MCF 10A (cell line): ENCODE measurements around the gene SNX19. TPM values are rescaled to one million over a fixed set of nuclear protein-coding genes. Genes with fewer than 3 reads are reported as not detected.

Experiments
- BruUV-seq: library from RNA; stranded (reverse); fragments of 400-500 nt; replicated peaks from 2 replicates; lab custom pipeline; 2021; lab: Mats Ljungman, UMichigan
- CTCF ChIA-PET: fragments of 300-600 bp; sonication (Branson Sonifier 250); formaldehyde crosslinking; extraction: SDS; loops from one replicate; lab custom pipeline; 2021; ENCODE audit warnings: antibody characterized with exemption, inconsistent platforms; lab: Yijun Ruan, JAX
- POLR2A ChIA-PET: fragments of 300-600, 350-650 bp; sonication (Branson Sonifier 250); formaldehyde crosslinking; extraction: SDS; loops from one replicate; lab custom pipeline; 2020; ENCODE audit warnings: antibody characterized with exemption, inconsistent platforms; lab: Yijun Ruan, JAX
- DNase-seq: peaks from one replicate; pipeline ENCODE4 v3.0.0-alpha.2; 2018; ENCODE audit not compliant: unreplicated experiment
- H3K27ac Mint-ChIP-seq: one replicate; pipeline ENCODE4 v1.8.0; 2022; ENCODE audit warnings: mild to moderate bottlenecking, low read depth, mixed read lengths; ENCODE audit not compliant: unreplicated experiment
- H3K27me3 Mint-ChIP-seq: one replicate; pipeline ENCODE4 v1.8.0; 2022; ENCODE audit warnings: mixed read lengths; ENCODE audit not compliant: insufficient read depth, unreplicated experiment
- H3K36me3 Mint-ChIP-seq: one replicate; pipeline ENCODE4 v1.8.0; 2022; ENCODE audit warnings: mild to moderate bottlenecking, moderate library complexity, mixed read lengths; ENCODE audit not compliant: insufficient read depth, unreplicated experiment
- H3K4me1 Mint-ChIP-seq: one replicate; pipeline ENCODE4 v1.8.0; 2022; ENCODE audit warnings: mixed read lengths; ENCODE audit not compliant: insufficient read depth, unreplicated experiment
- H3K4me3 Mint-ChIP-seq: one replicate; pipeline ENCODE4 v1.8.0; 2022; ENCODE audit warnings: mild to moderate bottlenecking, moderate library complexity, mixed read lengths; ENCODE audit not compliant: unreplicated experiment
- H3K9me3 Mint-ChIP-seq: one replicate; pipeline ENCODE4 v1.8.0; 2022; ENCODE audit warnings: mixed read lengths; ENCODE audit not compliant: unreplicated experiment
- intact Hi-C: fragments of 100-400 bp; cut with micrococcal nuclease; formaldehyde crosslinking; loops from 2 replicates; pipeline ENCODE4 v1.14.1; 2022
- total RNA-seq: library from RNA; stranded (reverse); gene quantifications from 2 replicates; pipeline ENCODE4 v1.2.3, GENCODE V29; 2022
- TF ChIP-seq, protein P1 (sequence below): fragments of 200-600 bp; IDR thresholded peaks from one replicate; pipeline ENCODE4 v1.8.0; 2022; ENCODE audit warnings: antibody characterized with exemption, mild to moderate bottlenecking; ENCODE audit not compliant: unreplicated experiment

Gene SNX19
- total RNA-seq, 1 experiment from 2014 or later, result 53.5 TPM

DNA sequence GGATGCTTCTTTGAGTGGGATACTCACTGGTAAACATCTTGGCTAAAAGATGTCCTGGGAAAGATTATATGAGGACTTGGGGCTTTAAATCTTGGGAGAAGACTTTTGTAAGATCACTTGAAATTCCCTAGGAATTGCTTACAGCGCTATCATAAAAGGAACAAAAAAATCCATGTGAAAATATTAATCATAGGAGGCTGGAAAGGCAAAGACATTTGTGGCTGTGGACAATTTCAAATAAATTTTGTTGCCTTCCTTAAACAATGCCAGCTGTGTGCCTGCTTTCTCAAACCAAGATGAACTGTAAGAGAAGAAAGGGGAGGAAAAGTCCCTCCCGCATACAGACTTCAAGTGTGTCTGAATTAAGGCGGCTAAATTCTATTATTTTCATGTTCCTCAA, 75.6 kb downstream of the SNX19 start:
- no peak overlapping the region for H3K4me3 Mint-ChIP-seq
- no TSS peak for BruUV-seq
- H3K27ac Mint-ChIP-seq, result no peak overlapping the region
- TF ChIP-seq, protein P1, sequence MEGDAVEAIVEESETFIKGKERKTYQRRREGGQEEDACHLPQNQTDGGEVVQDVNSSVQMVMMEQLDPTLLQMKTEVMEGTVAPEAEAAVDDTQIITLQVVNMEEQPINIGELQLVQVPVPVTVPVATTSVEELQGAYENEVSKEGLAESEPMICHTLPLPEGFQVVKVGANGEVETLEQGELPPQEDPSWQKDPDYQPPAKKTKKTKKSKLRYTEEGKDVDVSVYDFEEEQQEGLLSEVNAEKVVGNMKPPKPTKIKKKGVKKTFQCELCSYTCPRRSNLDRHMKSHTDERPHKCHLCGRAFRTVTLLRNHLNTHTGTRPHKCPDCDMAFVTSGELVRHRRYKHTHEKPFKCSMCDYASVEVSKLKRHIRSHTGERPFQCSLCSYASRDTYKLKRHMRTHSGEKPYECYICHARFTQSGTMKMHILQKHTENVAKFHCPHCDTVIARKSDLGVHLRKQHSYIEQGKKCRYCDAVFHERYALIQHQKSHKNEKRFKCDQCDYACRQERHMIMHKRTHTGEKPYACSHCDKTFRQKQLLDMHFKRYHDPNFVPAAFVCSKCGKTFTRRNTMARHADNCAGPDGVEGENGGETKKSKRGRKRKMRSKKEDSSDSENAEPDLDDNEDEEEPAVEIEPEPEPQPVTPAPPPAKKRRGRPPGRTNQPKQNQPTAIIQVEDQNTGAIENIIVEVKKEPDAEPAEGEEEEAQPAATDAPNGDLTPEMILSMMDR, result no peak
- H3K4me1 Mint-ChIP-seq, result no peaks in the 10 kb centered on the region
- H3K36me3 Mint-ChIP-seq, result no peaks in the 10 kb centered on the region
- DNase-seq, result no peak
- POLR2A ChIA-PET, result no interaction called here
- H3K9me3 Mint-ChIP-seq, result no peaks in the 10 kb centered on the region
- H3K27me3 Mint-ChIP-seq, result no peaks in the 10 kb centered on the region
- CTCF ChIA-PET, result interaction anchor here (0.5 to 7.1 kb wide), 8 partner anchors 8 to 410 kb away, joined by 3 to 49 read pairs (median 10); no protein-coding TSS in a partner anchor
- intact Hi-C loops, result loop anchor here (10.0 kb wide), 1 partner anchor 306 kb away; no protein-coding TSS in a partner anchor

DNA sequence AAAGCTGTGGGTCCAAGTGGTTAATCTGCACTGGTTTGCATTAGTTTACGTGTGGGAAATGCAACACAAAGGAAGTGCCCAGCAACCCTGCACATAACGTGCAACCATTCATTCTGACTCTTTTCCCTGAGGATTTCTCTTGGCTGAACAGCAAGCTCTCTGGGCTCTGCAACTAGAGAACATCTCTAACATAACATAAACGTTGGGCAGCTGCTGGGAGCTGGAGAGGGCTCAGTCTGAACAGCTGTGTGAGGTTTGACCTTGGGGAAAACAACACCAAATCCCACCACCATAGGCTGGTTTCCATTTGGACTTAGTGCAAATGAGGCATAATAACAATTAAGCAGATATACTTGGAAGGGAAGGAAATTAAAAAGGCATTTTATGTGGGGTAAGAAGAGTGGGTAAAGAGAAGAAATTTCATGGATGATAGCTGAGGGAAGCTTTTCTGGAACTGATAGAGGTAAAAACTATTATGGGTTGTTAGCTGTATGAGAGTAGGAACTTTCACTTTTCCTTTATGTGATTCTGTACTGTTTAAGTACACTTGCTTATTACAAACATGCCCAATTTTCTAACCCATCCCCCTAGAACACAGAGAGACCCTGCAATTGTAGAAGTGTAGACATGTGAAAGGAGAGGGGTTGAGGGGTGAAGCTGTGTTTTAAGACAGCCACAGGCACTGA, 76.2 kb downstream of the SNX19 start:
- Mint-ChIP-seq H3K4me3 (no peak overlapping the region), H3K27me3 (no peaks in the 10 kb centered on the region), H3K36me3 (no peaks in the 10 kb centered on the region), H3K27ac (no peak overlapping the region), H3K4me1 (no peaks in the 10 kb centered on the region), H3K9me3 (no peaks in the 10 kb centered on the region)
- DNase-seq, result no peak
- intact Hi-C loops, result loop anchor here (10.0 kb wide), 1 partner anchor 305 kb away; no protein-coding TSS in a partner anchor
- no TSS peak for BruUV-seq
- TF ChIP-seq, protein P1, result no peak
- CTCF ChIA-PET, result interaction anchor here (0.6 to 7.1 kb wide), 8 partner anchors 9 to 409 kb away, joined by 3 to 49 read pairs (median 9); no protein-coding TSS in a partner anchor
- POLR2A ChIA-PET, result no interaction called here

DNA sequence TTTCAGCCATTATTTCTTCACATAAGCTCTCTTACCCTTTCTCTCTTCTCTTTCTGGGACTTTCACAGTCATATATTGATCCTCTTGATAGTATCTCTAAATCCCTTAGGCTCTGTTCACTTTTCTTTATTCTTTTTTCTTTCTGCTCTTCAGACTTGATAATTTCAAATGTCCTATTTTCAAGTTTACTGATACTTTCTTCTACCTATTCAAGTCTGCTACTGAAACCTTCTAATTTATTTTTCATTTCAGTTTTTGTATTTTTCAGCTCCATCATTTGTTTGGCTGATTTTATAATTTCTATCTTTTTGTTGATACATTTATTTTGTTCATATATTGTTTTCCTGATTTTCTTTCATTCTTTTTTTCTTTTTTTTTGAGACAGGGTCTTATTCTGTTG, 79.1 kb downstream of the SNX19 start:
- Mint-ChIP-seq H3K27ac (no peak overlapping the region), H3K4me1 (no peaks in the 10 kb centered on the region), H3K36me3 (no peaks in the 10 kb centered on the region), H3K9me3 (no peaks in the 10 kb centered on the region), H3K4me3 (no peak overlapping the region), H3K27me3 (no peaks in the 10 kb centered on the region)
- intact Hi-C loops, result no loop called here
- no peak for DNase-seq
- ChIA-PET POLR2A (interaction anchor here (0.6 to 1.5 kb wide), 2 partner anchors 11 to 25 kb away, joined by 3 to 4 read pairs; no protein-coding TSS in a partner anchor), CTCF (interaction anchor here (0.7 to 7.1 kb wide), 6 partner anchors 9 to 402 kb away, joined by 3 to 49 read pairs (median 3); no protein-coding TSS in a partner anchor)
- no TSS peak for BruUV-seq
- TF ChIP-seq, protein P1, result no peak

DNA sequence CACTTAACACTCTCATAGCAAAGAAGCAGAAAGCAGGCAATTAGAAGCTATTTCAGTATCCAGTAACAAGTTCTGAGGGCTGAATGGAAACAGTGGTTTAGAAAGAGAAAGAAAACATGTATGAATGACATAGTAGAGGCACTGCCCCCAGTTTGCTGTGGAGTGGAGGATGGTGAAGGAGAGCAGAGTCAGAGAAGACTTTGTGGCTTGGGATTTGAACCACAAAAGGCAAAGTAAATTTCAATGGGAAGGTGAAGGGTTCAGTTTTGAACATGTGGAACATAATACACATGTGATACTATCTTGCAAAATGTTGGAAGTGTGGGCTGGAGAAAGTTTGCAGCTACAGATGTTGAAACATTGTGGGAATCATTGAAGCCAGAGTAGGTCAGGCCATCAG, 81.4 kb downstream of the SNX19 start:
- Mint-ChIP-seq H3K27ac (no peak overlapping the region), H3K36me3 (no peaks in the 10 kb centered on the region), H3K4me1 (no peaks in the 10 kb centered on the region), H3K27me3 (no peaks in the 10 kb centered on the region), H3K4me3 (no peak overlapping the region), H3K9me3 (no peaks in the 10 kb centered on the region)
- CTCF ChIA-PET, result interaction anchor here (0.6 to 2.9 kb wide), 4 partner anchors 27 to 440 kb away, joined by 3 to 15 read pairs (median 8); no protein-coding TSS in a partner anchor
- no peak for DNase-seq
- no TSS peak for BruUV-seq
- POLR2A ChIA-PET, result no interaction called here
- TF ChIP-seq, protein P1, result no peak
- intact Hi-C loops, result no loop called here
